D721Med (cell line): ENCODE data around the gene NT5C1B.
"Not testable (repeated sequence)": the region's sequence is repeated elsewhere in the genome, so short reads cannot be mapped to it uniquely, and the experiment has no call there.

Experiments used
- DNase-seq: peaks from one replicate; pipeline ENCODE4 v3.0.0; 2011; ENCODE audit warnings: low spot score; ENCODE audit not compliant: insufficient read length
- FAIRE-seq: peaks from 2 replicates; lab custom pipeline; 2011; peaks lifted over from hg19 to GRCh38; lab: Jason Lieb, UNC
- TF ChIP-seq, protein P1 (sequence below): IDR thresholded peaks from 2 replicates; pipeline ENCODE4 v1.5.1; 2012; ENCODE audit warnings: mild to moderate bottlenecking, control low read depth; ENCODE audit not compliant: insufficient read depth; ENCODE audit errors: missing control alignments

NT5C1B gene

GRCh38 chr2:18589354-18589753, at the start of gene NT5C1B:
Gene NT5C1B, minus strand, starts transcription at chr2:18589569. Its CDS starts 101 bp downstream, at chr2:18589468.
- no peak for FAIRE-seq
- TF ChIP-seq, protein P1, sequence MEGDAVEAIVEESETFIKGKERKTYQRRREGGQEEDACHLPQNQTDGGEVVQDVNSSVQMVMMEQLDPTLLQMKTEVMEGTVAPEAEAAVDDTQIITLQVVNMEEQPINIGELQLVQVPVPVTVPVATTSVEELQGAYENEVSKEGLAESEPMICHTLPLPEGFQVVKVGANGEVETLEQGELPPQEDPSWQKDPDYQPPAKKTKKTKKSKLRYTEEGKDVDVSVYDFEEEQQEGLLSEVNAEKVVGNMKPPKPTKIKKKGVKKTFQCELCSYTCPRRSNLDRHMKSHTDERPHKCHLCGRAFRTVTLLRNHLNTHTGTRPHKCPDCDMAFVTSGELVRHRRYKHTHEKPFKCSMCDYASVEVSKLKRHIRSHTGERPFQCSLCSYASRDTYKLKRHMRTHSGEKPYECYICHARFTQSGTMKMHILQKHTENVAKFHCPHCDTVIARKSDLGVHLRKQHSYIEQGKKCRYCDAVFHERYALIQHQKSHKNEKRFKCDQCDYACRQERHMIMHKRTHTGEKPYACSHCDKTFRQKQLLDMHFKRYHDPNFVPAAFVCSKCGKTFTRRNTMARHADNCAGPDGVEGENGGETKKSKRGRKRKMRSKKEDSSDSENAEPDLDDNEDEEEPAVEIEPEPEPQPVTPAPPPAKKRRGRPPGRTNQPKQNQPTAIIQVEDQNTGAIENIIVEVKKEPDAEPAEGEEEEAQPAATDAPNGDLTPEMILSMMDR = no peak
- no peak for DNase-seq

DNA sequence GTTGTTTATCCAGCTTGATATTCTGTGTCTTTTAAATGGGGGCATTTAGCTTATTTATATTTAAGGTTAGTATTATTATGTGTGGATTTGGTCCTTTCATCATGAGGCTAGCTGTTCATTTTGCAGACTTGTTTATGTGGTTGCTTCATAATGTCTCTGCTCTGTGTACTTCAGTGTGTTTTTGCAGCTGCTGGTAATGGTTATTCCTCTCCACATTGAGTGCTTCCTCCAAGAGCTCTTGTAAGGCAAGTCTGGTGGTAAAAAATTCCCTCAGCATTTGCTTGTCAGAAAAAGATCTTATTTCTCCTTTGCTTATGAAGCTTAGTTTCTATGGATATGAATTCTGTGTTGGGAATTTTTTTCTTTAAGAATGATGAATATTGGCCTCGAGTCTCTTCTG, 47.8 kb upstream of the NT5C1B start:
- FAIRE-seq = no peak

GRCh38 chr2:18632699-18633098, 43.3 kb upstream of the NT5C1B start:
- not testable (repeated sequence) for FAIRE-seq, DNase-seq

More for the DNA sequence above, 47.8 kb upstream of the NT5C1B start:
- no peak for DNase-seq
- TF ChIP-seq, protein P1 = no peak

GRCh38 chr2:18630941-18631340, 41.6 kb upstream of the NT5C1B start:
- DNase-seq (no peak), FAIRE-seq (no peak)
- TF ChIP-seq, protein P1 = no peak

DNA sequence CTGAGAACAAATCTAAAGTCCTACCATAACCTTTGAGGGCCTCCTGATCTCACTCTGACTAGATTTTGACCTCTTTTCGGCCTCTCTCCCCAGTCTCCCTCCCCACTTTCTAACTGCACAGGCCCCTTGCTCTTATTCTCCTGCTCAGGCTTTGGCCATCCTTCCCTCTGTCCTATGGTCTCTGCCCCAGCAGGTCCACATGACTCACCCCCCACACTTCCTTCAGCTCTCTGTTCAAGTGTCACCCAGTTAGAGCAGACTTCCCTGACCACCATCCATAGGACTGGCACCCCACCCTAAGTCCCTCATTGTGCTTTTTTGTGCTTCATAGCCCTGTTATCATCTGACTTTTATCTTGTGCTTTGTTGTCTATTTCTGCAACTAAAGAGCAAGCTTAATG, 41.2 kb upstream of the NT5C1B start:
- TF ChIP-seq, protein P1 = no peak
- no peak for DNase-seq
- FAIRE-seq = no peak

GRCh38 chr2:18630101-18630500, 40.7 kb upstream of the NT5C1B start:
- TF ChIP-seq, protein P1 = no peak
- no peak for DNase-seq
- no peak for FAIRE-seq

- TF ChIP-seq, protein P1 = no peak
- DNase-seq (no peak), FAIRE-seq (no peak)
These were observed 37.7 kb upstream of the NT5C1B start for GRCh38 chr2:18626958-18627650.
